Left ventricle myocardium superior (tissue), 1 donor: ENCODE measurements around the gene PLD1. TPM values are rescaled to one million over a fixed set of nuclear protein-coding genes. Genes with fewer than 3 reads are reported as not detected.
A peak's percentile ranks its signal among the peaks of the same experiment; 100 is the strongest.

Source experiments
- ATAC-seq: fragments of 200-7000 bp; cut with Tn5 transposase; one replicate; pipeline ENCODE4 v1.9.1; 2020; ENCODE audit warnings: mild to moderate bottlenecking, moderate library complexity
- DNase-seq: peaks from one replicate; pipeline ENCODE4 v3.0.0-alpha.2; 2020
- intact Hi-C: fragments of 100-400 bp; cut with micrococcal nuclease; formaldehyde crosslinking; loops from one replicate; pipeline ENCODE4 v1.11.0; 2022
- total RNA-seq: library from RNA; stranded (reverse); fragmentation: NEBNext Ultra II Directional; extraction: Animal tissue kit (Norgen Biotek cat#: 25700); gene quantifications from one replicate; pipeline ENCODE4 v1.2.1, GENCODE V29; 2021
- donor health status: DM: no; HTN: yes; CAD: no; lungs with severe emphysema.

The PLD1 gene
- total RNA-seq, 1 donor from 2014 or later = 75.1 TPM

DNA sequence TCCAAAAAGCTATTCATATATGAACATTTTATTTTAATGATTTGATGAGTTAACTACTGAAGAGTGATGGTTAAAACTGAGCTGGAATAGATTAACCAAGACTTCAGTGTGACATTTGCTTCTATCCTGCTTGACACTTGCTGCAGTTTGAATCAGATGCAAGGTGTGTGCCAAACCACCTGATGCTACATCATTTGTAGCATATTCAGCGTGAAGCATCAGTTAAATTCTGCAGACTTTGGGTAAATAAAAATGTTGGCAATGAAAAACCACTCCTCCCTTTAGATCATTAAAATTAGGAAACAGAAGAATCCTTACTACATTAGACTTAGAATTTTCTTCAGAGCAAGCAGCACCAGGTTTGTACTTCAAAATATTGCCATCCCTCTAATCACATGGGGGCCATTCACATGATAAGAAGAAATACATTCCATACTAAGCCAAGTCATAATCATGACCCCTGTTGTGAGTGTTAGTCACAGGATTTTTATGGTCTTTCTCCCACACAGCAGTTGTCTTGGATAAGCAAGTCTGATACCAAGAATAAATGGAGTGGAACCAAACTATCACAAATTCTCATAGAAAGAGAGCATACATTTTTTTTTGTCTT is 189.4 kb downstream of the PLD1 start:
- ATAC-seq (no peak), DNase-seq (no peak)
- intact Hi-C loops = no loop called here

- DNase-seq (no peak), ATAC-seq (no peak)
- intact Hi-C loops = no loop called here
Observed at GRCh38 chr3:171616798-171617197, 193.5 kb downstream of the PLD1 start.

GRCh38 chr3:171615686-171616085 is 194.6 kb downstream of the PLD1 start:
- ATAC-seq (peak; percentile 34), DNase-seq (no peak)
- intact Hi-C loops = no loop called here

- ATAC-seq (no peak), DNase-seq (no peak)
- intact Hi-C loops = no loop called here
Observed at GRCh38 chr3:171615281-171615680, 195.0 kb downstream of the PLD1 start.

- ATAC-seq = peak; percentile 58
- intact Hi-C loops = no loop called here
- peak; percentile 32 for DNase-seq
Observed at GRCh38 chr3:171614318-171614921, 195.9 kb downstream of the PLD1 start.

- intact Hi-C loops = no loop called here
- DNase-seq (no peak), ATAC-seq (no peak)
Observed at GRCh38 chr3:171607452-171607851, 202.8 kb downstream of the PLD1 start.

DNA sequence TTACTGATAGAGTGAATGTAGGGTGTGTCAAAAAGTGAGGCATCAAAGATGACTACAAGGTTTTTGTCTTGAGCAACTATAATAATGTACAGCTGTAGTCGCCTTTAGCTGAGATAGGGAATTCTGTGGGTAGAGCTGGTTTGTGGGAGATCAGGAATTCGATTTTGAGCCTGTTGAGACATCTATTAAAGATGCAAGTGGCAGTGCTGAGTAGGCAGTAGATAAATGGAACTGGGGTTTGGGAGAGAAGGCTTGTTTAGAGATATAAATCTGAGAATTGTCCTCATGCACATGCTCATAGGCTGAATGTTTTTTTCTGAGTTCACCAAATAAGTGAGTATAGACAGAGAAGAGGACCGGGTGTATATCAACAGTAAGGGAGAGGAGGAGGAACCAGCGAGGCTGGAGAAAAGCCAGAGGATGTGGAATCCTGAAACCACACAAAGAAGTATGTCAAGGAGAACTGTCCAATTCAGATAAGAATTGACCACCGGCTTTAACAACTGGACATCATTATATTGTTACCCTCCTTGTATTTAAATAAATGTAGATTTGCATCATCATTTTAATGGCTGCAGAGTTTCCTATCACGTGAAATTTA is 204.0 kb downstream of the PLD1 start:
- intact Hi-C loops = no loop called here
- DNase-seq (no peak), ATAC-seq (no peak)

GRCh38 chr3:171604370-171604769 is 205.9 kb downstream of the PLD1 start:
- intact Hi-C loops = no loop called here
- ATAC-seq = peak; percentile 76

GRCh38 chr3:171602072-171602471 is 208.2 kb downstream of the PLD1 start:
- ATAC-seq = no peak
- DNase-seq = no peak
- intact Hi-C loops = no loop called here

More at GRCh38 chr3:171604370-171604769, 205.9 kb downstream of the PLD1 start:
- no peak for DNase-seq

GRCh38 chr3:171600030-171600429 is 210.3 kb downstream of the PLD1 start:
- intact Hi-C loops = no loop called here
- no peak for ATAC-seq
- DNase-seq = no peak

DNA sequence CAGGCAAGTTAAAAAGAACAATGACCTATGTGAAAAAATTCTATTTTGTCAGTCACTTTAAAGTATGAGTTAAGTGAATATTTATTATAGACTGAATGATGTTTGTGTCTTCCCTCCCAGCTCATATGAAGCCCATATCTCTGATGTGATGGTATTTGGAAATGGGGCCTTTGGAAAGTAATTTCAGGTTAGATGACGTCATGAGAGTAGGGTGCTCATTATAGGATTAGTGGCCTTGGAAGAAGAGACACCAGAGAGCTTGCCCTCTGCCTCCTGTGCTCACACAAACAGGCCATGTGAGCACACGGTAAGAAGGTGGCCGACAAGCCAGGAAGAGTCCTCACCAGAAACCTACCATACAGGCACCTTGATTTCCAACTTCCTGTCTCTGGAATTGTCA is 211.3 kb downstream of the PLD1 start:
- ATAC-seq (no peak), DNase-seq (no peak)
- intact Hi-C loops = no loop called here

- no peak for DNase-seq
- intact Hi-C loops = no loop called here
- no peak for ATAC-seq
Observed at GRCh38 chr3:171592786-171593185, 217.5 kb downstream of the PLD1 start.

DNA sequence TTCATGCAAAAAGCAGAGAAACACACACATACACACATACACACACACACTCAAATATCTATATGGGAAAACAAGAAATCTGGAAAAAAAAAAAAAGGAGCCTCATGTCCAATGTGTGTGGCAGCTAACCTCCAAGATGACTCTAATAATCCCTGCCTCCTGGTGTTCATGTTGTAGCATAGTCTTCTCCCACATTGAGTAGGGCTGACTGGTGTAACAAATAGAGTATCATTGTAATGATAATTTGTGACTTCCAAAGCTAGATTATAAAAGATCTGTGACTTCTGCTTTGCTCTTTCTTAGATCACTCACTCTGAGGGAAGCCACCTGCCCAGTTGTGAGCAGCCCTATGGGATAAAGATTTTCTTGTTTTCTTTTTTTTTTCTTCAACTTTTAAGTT is 219.2 kb downstream of the PLD1 start:
- intact Hi-C loops = no loop called here
- no peak for ATAC-seq

GRCh38 chr3:171586274-171586673 is 224.0 kb downstream of the PLD1 start:
- ATAC-seq (no peak), DNase-seq (no peak)
- intact Hi-C loops = no loop called here

More for the DNA sequence above, 219.2 kb downstream of the PLD1 start:
- no peak for DNase-seq

DNA sequence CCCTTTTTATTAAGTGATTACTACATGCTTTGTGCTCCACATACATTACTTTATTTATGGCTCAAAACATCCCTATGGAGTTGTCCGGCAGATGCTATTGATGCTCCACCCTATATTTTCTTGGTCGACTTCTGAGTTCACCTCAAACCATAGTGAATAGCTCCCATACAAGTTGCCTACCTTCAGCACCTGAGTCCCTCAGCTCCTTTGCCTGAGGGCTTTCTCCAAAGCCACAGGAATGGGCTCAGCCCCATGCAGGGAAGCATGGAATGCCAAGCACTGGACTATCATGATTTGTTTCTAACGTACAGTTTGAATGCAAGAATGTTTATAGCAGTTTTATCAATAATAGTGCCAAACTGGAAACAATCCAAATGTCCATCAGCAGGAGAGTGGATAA is 225.2 kb downstream of the PLD1 start:
- DNase-seq (no peak), ATAC-seq (no peak)
- intact Hi-C loops = no loop called here

- intact Hi-C loops = no loop called here
- ATAC-seq (no peak), DNase-seq (no peak)
Observed at GRCh38 chr3:171584100-171584499, 226.2 kb downstream of the PLD1 start.

DNA sequence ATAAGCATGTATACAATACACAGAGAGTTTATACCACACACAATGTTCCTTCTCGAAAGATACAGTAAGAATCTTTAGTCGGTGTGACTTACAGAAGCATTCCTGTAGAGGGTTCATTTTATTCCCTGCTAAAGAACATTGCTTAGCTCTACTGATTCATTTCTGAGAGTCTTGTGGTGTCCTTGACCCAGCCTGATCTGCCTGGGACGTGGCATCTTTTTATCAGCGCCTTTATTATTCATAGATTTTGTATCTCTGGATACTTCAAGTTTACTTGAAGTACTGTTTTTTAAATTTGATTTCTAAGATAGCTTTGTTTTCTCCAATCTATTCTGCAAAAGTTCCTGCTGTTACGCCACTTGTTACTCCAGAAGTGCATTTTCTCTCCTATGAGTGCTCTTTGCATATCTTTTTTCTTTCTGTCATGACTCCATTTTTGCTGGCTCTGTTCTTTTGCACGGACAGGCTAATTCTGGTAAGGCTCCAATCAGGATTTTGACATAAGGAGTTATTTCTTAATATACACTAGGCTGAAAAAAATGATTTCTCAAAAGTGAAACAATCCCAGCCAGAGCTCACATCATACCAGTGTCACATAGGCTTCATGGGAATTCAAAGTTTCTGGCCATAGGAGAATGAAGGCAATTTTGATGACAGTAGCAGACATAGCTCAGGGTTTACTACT is 235.6 kb downstream of the PLD1 start:
- intact Hi-C loops = no loop called here
- DNase-seq (no peak), ATAC-seq (no peak)

GRCh38 chr3:171569571-171570132 is 240.6 kb downstream of the PLD1 start:
- DNase-seq (no peak), ATAC-seq (no peak)
- intact Hi-C loops = loop anchor here (5.0 kb wide), 2 partner anchors 517 to 607 kb away; no protein-coding TSS in a partner anchor

DNA sequence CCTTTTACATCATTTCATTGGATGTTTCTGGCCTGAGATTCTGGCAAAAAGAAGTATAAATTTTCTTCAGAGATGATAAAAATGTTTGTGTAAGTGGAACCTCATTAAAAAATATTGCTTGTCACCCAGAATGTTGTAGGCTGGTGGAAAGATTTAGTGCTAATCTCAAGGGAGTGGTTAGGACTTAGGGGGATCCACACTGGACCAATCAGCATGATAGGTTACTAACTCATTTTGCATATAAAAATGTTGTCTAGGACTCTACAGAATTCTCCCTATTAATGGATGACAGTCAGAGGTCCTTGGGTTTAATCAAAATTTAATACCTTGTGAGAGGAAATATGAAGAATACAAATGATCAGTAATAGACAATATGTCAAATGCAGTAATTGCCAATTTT is 241.5 kb downstream of the PLD1 start:
- intact Hi-C loops = loop anchor here (5.0 kb wide), 2 partner anchors 516 to 606 kb away; no protein-coding TSS in a partner anchor
- DNase-seq (no peak), ATAC-seq (no peak)
